Endothelial cell of umbilical vein (primary cell): Measurements from ENCODE around the gene GCSH. TPM values are rescaled to one million over a fixed set of nuclear protein-coding genes. Genes with fewer than 3 reads are reported as not detected.

Source experiments
- BruUV-seq: library from RNA; stranded (reverse); fragments of 400-500 nt; replicated peaks from 2 replicates; lab custom pipeline; 2021; lab: Mats Ljungman, UMichigan
- CTCF ChIA-PET: fragments of 300-600, 350-600 bp; sonication (Branson Sonifier 250); formaldehyde crosslinking; loops from one replicate; lab custom pipeline; 2021; ENCODE audit warnings: antibody characterized with exemption, inconsistent platforms; lab: Charles Lee
- POLR2A ChIA-PET: fragments of 300-600, 350-600 bp; sonication (Branson Sonifier 250); formaldehyde crosslinking; loops from one replicate; lab custom pipeline; 2021; ENCODE audit warnings: antibody characterized with exemption, inconsistent platforms; lab: Charles Lee
- DNase-seq: peaks from one replicate; pipeline ENCODE4 v3.0.0-alpha.2; 2011; ENCODE audit warnings: low read depth, low spot score
- FAIRE-seq: peaks from 2 replicates; lab custom pipeline; 2011; peaks lifted over from hg19 to GRCh38; lab: Jason Lieb, UNC
- H2AFZ ChIP-seq: 2 replicates; pipeline ENCODE4 v1.6.0; 2012; ENCODE audit warnings: low read depth, low read length, control low read depth, inconsistent platforms
- H3K27ac ChIP-seq: 2 replicates; pipeline ENCODE4 v1.5.1; 2011; ENCODE audit warnings: low read depth, mild to moderate bottlenecking, control low read depth, low read length, moderate library complexity; ENCODE audit not compliant: insufficient read depth
- H3K27me3 ChIP-seq, 2 experiments: 2 replicates each; pipeline versions ENCODE4 v1.6.0 to v1.6.1; 2011; ENCODE audit warnings: low read length in 2 of 2, mixed read lengths in 1 of 2; ENCODE audit not compliant: control insufficient read depth in 2 of 2, insufficient read depth in 2 of 2
- H3K36me3 ChIP-seq, 2 experiments: 2 replicates in 1 of 2; 3 replicates in 1 of 2; pipeline ENCODE4 v1.5.1; 2011; ENCODE audit warnings: low read length in 2 of 2, mild to moderate bottlenecking in 1 of 2, moderate library complexity in 1 of 2; ENCODE audit not compliant: control insufficient read depth in 2 of 2, insufficient read depth in 2 of 2; ENCODE audit errors: extremely low read depth in 1 of 2
- H3K4me1 ChIP-seq: 3 replicates; pipeline ENCODE4 v1.5.1; 2011; ENCODE audit warnings: mild to moderate bottlenecking, low read length; ENCODE audit not compliant: control insufficient read depth, insufficient read depth; ENCODE audit errors: extremely low read depth
- H3K4me2 ChIP-seq: 2 replicates; pipeline ENCODE4 v1.6.1; 2011; ENCODE audit warnings: low read length, control low read depth, mixed read lengths; ENCODE audit not compliant: insufficient read depth
- H3K4me3 ChIP-seq, 3 experiments: fragments of 200-600 bp in 1 of 3; sonication (generic), shearing (Covaris generic) in 1 of 3; replicated peaks in 1 of 3; 2 replicates each; pipeline ENCODE4 v1.5.1; 2011 to 2016; ENCODE audit warnings: control low read depth in 3 of 3, low read length in 3 of 3, mild to moderate bottlenecking in 2 of 3, inconsistent platforms in 1 of 3, low read depth in 1 of 3, moderate library complexity in 1 of 3; ENCODE audit not compliant: insufficient read depth in 1 of 3
- H3K79me2 ChIP-seq: 2 replicates; pipeline ENCODE4 v1.6.0; 2012; ENCODE audit warnings: low read length, inconsistent platforms; ENCODE audit not compliant: control insufficient read depth, insufficient read depth
- H3K9ac ChIP-seq: replicated peaks from 2 replicates; pipeline ENCODE3; 2011; ENCODE audit warnings: low read length, control low read depth; ENCODE audit not compliant: insufficient read depth; ENCODE audit errors: extremely low read depth
- H3K9me1 ChIP-seq: replicated peaks from 3 replicates; pipeline ENCODE4 v1.6.0; 2011; ENCODE audit warnings: mild to moderate bottlenecking, low read length; ENCODE audit not compliant: control insufficient read depth, insufficient read depth; ENCODE audit errors: extremely low read depth
- H3K9me3 ChIP-seq: replicated peaks from 2 replicates; pipeline ENCODE4 v1.5.1; 2012; ENCODE audit warnings: low read length, inconsistent platforms; ENCODE audit not compliant: control insufficient read depth, insufficient read depth
- H4K20me1 ChIP-seq: replicated peaks from 2 replicates; pipeline ENCODE3; 2011; ENCODE audit warnings: mild to moderate bottlenecking, low read length; ENCODE audit not compliant: control insufficient read depth, insufficient read depth; ENCODE audit errors: extremely low read depth
- CTCF ChIP-seq, 2 donors: IDR thresholded peaks; 1 replicate in 1 of 2; 2 replicates in 1 of 2; pipeline ENCODE4 v1.5.1; 2011; ENCODE audit warnings: low read length in 2 of 2, mild to moderate bottlenecking in 2 of 2, moderate library complexity in 2 of 2, control low read depth in 1 of 2, inconsistent platforms in 1 of 2, low read depth in 1 of 2; ENCODE audit not compliant: insufficient read depth in 1 of 2; ENCODE audit errors: extremely low read depth in 1 of 2
- EZH2 ChIP-seq: IDR thresholded peaks from 2 replicates; pipeline ENCODE4 v1.6.1; 2012; ENCODE audit warnings: borderline replicate concordance, low read depth, mild to moderate bottlenecking, moderate library complexity, low read length, inconsistent platforms; ENCODE audit not compliant: severe bottlenecking
- FOS ChIP-seq: IDR thresholded peaks from 2 replicates; pipeline ENCODE4 v1.6.1; 2011; ENCODE audit warnings: mild to moderate bottlenecking, low read length, moderate library complexity, borderline replicate concordance; ENCODE audit not compliant: insufficient read depth
- GATA2 ChIP-seq: IDR thresholded peaks from 2 replicates; pipeline ENCODE4 v1.7.0; 2011; ENCODE audit warnings: low read depth, mild to moderate bottlenecking, moderate library complexity, mixed read lengths, low read length; ENCODE audit not compliant: insufficient read length, insufficient read depth
- JUN ChIP-seq: IDR thresholded peaks from 2 replicates; pipeline ENCODE4 v1.6.1; 2011; ENCODE audit warnings: borderline replicate concordance, low read depth; ENCODE audit not compliant: insufficient read length, insufficient read depth
- MAX ChIP-seq: IDR thresholded peaks from 2 replicates; pipeline ENCODE4 v1.6.1; 2011; ENCODE audit not compliant: insufficient read depth, insufficient read length
- MYC ChIP-seq: IDR thresholded peaks from one replicate; pipeline ENCODE4 v1.6.1; 2011; ENCODE audit warnings: mild to moderate bottlenecking, low read depth, low read length
- POLR2A ChIP-seq: IDR thresholded peaks from 2 replicates; pipeline ENCODE4 v1.6.1; 2012; ENCODE audit warnings: low read depth, mild to moderate bottlenecking, control low read depth, low read length
- POLR2AphosphoS5 ChIP-seq: IDR thresholded peaks from 2 replicates; pipeline ENCODE4 v1.6.1; 2012; ENCODE audit warnings: low read depth, mild to moderate bottlenecking, control low read depth, low read length, moderate library complexity; ENCODE audit not compliant: insufficient read depth
- dilution Hi-C: fragments of 300-500 bp; cut with MboI; formaldehyde crosslinking; loops from one replicate; pipeline ENCODE4 v1.15.0; 2019; ENCODE audit warnings: low sequenced_read_pairs; ENCODE audit not compliant: extremely low pct_ligation_motif_present
- intact Hi-C: fragments of 100-400 bp; cut with micrococcal nuclease; formaldehyde crosslinking; loops from one replicate; pipeline ENCODE4 v1.10.0; 2022
- polyA plus RNA-seq, 4 experiments: library from polyadenylated mRNA; depleted of rRNA in 3 of 4; stranded (reverse) in 3 of 4; unstranded in 1 of 4; fragments of >200 nt; gene quantifications; 2 replicates each; pipeline versions ENCODE4 v1.2.1 to v1.2.3, GENCODE V29; 2011 to 2012; ENCODE audit warnings: missing spikeins in 1 of 4
- total RNA-seq: library from RNA; stranded (reverse); gene quantifications from 2 replicates; pipeline ENCODE4 v1.2.3, GENCODE V29; 2021

Gene GCSH
- total and polyA plus RNA-seq, 2 donors (not counting 3 experiments of a cell fraction or from before 2014, with no cell fraction given) = 6.9 to 31.1 TPM

GRCh38 chr16:81096715-81097208 is 567 bp upstream of the GCSH start:
- BruUV-seq = no TSS peak
- H3K4me2 ChIP-seq = peak overlapping the region; percentile 77
- no peaks in the 10 kb centered on the region for H3K36me3 ChIP-seq
- no peak overlapping the region for H3K9ac ChIP-seq
- ChIA-PET POLR2A (no interaction called here), CTCF (no interaction called here)
- H4K20me1 ChIP-seq = no peaks in the 10 kb centered on the region
- no peak for TF ChIP-seq EZH2
- no peak for TF ChIP-seq CTCF (IDR thresholded peaks at IDR 0.05; ENCODE audit: extremely low read depth in 1 of 2, insufficient read depth in 1 of 2, low read depth in 1 of 2, low read length in 2 of 2)
- TF ChIP-seq MAX = no peak
- TF ChIP-seq JUN = no peak
- no peak for TF ChIP-seq GATA2
- no peak for TF ChIP-seq POLR2A
- no peak for TF ChIP-seq MYC
- no peak for TF ChIP-seq FOS
- no peak for TF ChIP-seq POLR2AphosphoS5
- peaks cover 19% of the 10 kb centered on the region for H3K79me2 ChIP-seq
- peaks cover 2 to 4% of the 10 kb centered on the region in 2 experiments for H3K27me3 ChIP-seq
- H3K27ac ChIP-seq = no peak overlapping the region
- intact Hi-C loops (loop anchor here (1.0 to 5.0 kb wide), 5 partner anchors 19 to 159 kb away; partner anchors contain the start of genes C16orf46 and CENPN), dilution Hi-C loops (no loop called here)
- H3K4me3 ChIP-seq = peak overlapping the region in 1 of 3 experiments; percentile 49
- no peaks in the 10 kb centered on the region for H3K9me3 ChIP-seq
- DNase-seq = no peak
- H3K4me1 ChIP-seq = peaks cover 7% of the 10 kb centered on the region
- FAIRE-seq = no peak
- no peaks in the 10 kb centered on the region for H3K9me1 ChIP-seq
- peak overlapping the region; percentile 91 for H2AFZ ChIP-seq
